ENCODE data around the gene RACK1.
A peak's percentile ranks its signal among the peaks of the same experiment; 100 is the strongest.

The RACK1 gene

GRCh38 chr5:181192337-181193046 is 51.2 kb downstream of the RACK1 start:
- H2AFZ ChIP-seq (ENCODE audit: low read length, unreplicated experiment), result peak overlapping the region; percentile 53
- peaks cover 14% of the 10 kb centered on the region for H3K4me1 ChIP-seq (ENCODE audit: control insufficient read depth, insufficient read depth, low read length, unreplicated experiment)
- peak overlapping the region; percentile 81 for H3K4me3 ChIP-seq (ENCODE audit: low read depth, low read length)
- no peaks in the 10 kb centered on the region; the same call in 1 of the 2 replicates for H3K27me3 ChIP-seq (ENCODE audit: insufficient read depth, low read length)
- H3K27ac ChIP-seq (ENCODE audit: low read depth, low read length), result peak overlapping the region; percentile 51; the same call in 1 of the 2 replicates
- no peaks in the 10 kb centered on the region for H3K36me3 ChIP-seq (ENCODE audit: insufficient read depth, low read length)
- no peaks in the 10 kb centered on the region for H3K79me2 ChIP-seq (ENCODE audit: control insufficient read depth, insufficient read depth, low read length, unreplicated experiment)

GRCh38 chr5:181191526-181192336 is 52.0 kb downstream of the RACK1 start:
- peaks cover 13% of the 10 kb centered on the region for H3K4me1 ChIP-seq (ENCODE audit: control insufficient read depth, insufficient read depth, low read length, unreplicated experiment)
- H2AFZ ChIP-seq (ENCODE audit: low read length, unreplicated experiment), result peak overlapping the region; percentile 54
- peak overlapping the region; percentile 81 for H3K4me3 ChIP-seq (ENCODE audit: low read depth, low read length)
- H3K36me3 ChIP-seq (ENCODE audit: insufficient read depth, low read length), result no peaks in the 10 kb centered on the region
- H3K27me3 ChIP-seq (ENCODE audit: insufficient read depth, low read length), result no peaks in the 10 kb centered on the region; the same call in 1 of the 2 replicates
- H3K27ac ChIP-seq (ENCODE audit: low read depth, low read length), result peak overlapping the region; percentile 51; the same call in 1 of the 2 replicates
- no peaks in the 10 kb centered on the region for H3K79me2 ChIP-seq (ENCODE audit: control insufficient read depth, insufficient read depth, low read length, unreplicated experiment)

- Histone ChIP-seq H3K79me2 (ENCODE audit: control insufficient read depth, insufficient read depth, low read length, unreplicated experiment) (no peaks in the 10 kb centered on the region), H3K4me3 (ENCODE audit: low read depth, low read length) (peak overlapping the region; percentile 81), H3K4me1 (ENCODE audit: control insufficient read depth, insufficient read depth, low read length, unreplicated experiment) (peaks cover 13% of the 10 kb centered on the region), H3K27me3 (ENCODE audit: insufficient read depth, low read length) (no peaks in the 10 kb centered on the region; the same call in 1 of the 2 replicates), H3K27ac (ENCODE audit: low read depth, low read length) (no peak overlapping the region), H3K36me3 (ENCODE audit: insufficient read depth, low read length) (no peaks in the 10 kb centered on the region), H2AFZ (ENCODE audit: low read length, unreplicated experiment) (peak overlapping the region; percentile 54)
These were observed 52.8 kb downstream of the RACK1 start for GRCh38 chr5:181190711-181191525.

- H3K4me1 ChIP-seq (ENCODE audit: control insufficient read depth, insufficient read depth, low read length, unreplicated experiment), result peaks cover 13% of the 10 kb centered on the region
- H3K27ac ChIP-seq (ENCODE audit: low read depth, low read length), result no peak overlapping the region
- H2AFZ ChIP-seq (ENCODE audit: low read length, unreplicated experiment), result peak overlapping the region; percentile 54
- no peaks in the 10 kb centered on the region; the same call in 1 of the 2 replicates for H3K27me3 ChIP-seq (ENCODE audit: insufficient read depth, low read length)
- H3K36me3 ChIP-seq (ENCODE audit: insufficient read depth, low read length), result no peaks in the 10 kb centered on the region
- peak overlapping the region; percentile 81 for H3K4me3 ChIP-seq (ENCODE audit: low read depth, low read length)
- no peaks in the 10 kb centered on the region for H3K79me2 ChIP-seq (ENCODE audit: control insufficient read depth, insufficient read depth, low read length, unreplicated experiment)
These were observed 53.6 kb downstream of the RACK1 start for GRCh38 chr5:181189962-181190710.

DNA sequence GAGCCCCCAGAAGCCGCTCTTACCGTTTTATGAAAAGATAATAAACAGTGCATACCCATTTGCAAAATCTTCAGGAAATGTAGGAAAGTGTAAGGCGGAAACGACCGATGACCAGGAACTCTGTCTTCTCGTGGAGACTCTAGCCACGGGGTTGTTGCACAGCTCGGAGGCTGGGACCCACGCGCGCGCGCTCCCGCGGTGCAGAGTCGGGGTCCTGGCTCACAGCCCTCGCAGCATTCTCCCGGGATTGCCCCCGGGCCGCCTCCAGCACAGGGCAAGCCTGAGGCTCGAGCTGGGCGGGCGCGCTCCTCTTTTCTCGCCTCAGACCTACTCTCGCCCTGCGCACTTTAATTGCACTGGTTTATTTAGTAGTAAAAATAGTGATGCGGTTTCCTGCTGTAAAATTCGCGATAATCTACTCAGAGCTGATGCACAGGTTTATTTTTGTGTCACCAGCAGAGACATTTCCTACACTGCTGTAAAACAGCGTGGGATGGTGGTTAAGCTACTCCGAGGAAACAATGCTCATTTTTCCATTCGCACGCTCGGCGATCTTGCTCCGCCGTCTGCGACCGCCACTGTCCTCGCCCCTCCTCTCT is 54.2 kb downstream of the RACK1 start:
- no peaks in the 10 kb centered on the region for H3K79me2 ChIP-seq (ENCODE audit: control insufficient read depth, insufficient read depth, low read length, unreplicated experiment)
- H3K27me3 ChIP-seq (ENCODE audit: insufficient read depth, low read length), result no peaks in the 10 kb centered on the region; the same call in 1 of the 2 replicates
- peaks cover 13% of the 10 kb centered on the region for H3K4me1 ChIP-seq (ENCODE audit: control insufficient read depth, insufficient read depth, low read length, unreplicated experiment)
- no peaks in the 10 kb centered on the region for H3K36me3 ChIP-seq (ENCODE audit: insufficient read depth, low read length)
- H2AFZ ChIP-seq (ENCODE audit: low read length, unreplicated experiment), result peak overlapping the region; percentile 19
- H3K27ac ChIP-seq (ENCODE audit: low read depth, low read length), result no peak overlapping the region
- H3K4me3 ChIP-seq (ENCODE audit: low read depth, low read length), result peak overlapping the region; percentile 81

DNA sequence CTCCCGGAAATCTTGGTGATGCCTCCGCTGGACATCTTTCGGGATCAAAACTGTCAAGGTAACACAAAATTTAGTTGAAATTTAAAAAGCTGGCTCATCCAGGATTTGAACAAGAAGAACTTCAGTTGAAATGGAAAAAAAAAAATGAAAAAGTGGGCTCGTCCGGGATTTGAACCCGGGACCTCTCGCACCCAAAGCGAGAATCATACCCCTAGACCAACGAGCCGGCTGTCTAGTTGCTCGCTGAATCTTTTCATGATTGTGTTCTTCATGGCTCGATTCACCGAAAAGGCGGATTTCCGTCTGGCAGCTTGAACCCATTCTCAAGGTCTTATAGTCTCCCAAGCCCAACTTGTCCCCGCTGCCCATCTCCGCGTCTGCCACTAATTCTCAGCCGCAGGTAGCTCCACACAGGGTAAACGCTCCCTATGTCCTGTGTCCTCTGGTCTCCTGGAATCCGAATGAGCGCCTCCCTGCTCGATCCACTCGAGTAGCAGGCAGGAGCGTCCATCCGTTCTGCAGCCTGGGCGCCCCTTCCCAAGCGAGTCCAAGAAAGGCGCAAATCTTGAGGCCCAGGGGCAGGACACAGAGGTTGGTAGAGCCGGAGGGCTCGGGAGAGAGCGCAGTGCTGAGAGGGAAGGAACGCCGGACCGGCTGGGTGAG is 54.9 kb downstream of the RACK1 start:
- Histone ChIP-seq H2AFZ (ENCODE audit: low read length, unreplicated experiment) (peak overlapping the region; percentile 89), H3K4me3 (ENCODE audit: low read depth, low read length) (peak overlapping the region; percentile 81), H3K36me3 (ENCODE audit: insufficient read depth, low read length) (no peaks in the 10 kb centered on the region), H3K27me3 (ENCODE audit: insufficient read depth, low read length) (no peaks in the 10 kb centered on the region; the same call in 1 of the 2 replicates), H3K79me2 (ENCODE audit: control insufficient read depth, insufficient read depth, low read length, unreplicated experiment) (no peaks in the 10 kb centered on the region), H3K4me1 (ENCODE audit: control insufficient read depth, insufficient read depth, low read length, unreplicated experiment) (peaks cover 13% of the 10 kb centered on the region), H3K27ac (ENCODE audit: low read depth, low read length) (peak overlapping the region; percentile 69)

DNA sequence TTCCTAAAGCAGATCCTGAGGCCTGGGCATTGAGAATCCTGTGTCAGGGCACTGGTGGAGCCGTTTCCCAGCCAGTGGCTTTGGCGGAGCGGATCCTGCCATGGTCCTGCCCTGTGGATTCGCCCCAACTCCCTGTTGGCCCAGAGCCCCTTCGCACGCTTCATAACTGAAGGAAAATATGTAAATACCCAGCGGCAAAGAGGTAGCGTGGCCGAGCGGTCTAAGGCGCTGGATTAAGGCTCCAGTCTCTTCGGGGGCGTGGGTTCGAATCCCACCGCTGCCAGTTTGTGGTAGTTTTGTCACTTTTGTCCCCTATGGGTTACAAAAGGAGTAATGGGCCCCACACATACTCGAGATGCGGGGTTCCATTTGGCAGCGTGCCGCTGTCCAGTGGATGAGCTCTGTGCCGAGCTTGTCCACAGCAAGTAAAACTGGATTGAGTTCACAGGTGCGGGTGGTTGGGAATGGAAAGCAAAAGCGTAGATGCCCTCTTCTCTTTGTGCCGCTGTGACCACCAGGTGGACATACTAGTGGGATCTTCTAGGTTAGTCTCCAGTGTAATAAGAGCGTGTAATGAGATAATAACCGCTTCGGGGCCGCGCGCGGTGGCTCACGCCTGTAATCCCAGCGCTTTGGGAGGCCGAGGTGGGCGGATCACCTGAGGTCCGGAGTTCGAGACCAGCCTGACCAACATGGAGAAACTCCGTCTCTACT is 56.0 kb downstream of the RACK1 start:
- peaks cover 10% of the 10 kb centered on the region for H3K4me1 ChIP-seq (ENCODE audit: control insufficient read depth, insufficient read depth, low read length, unreplicated experiment)
- no peaks in the 10 kb centered on the region for H3K79me2 ChIP-seq (ENCODE audit: control insufficient read depth, insufficient read depth, low read length, unreplicated experiment)
- H3K27me3 ChIP-seq (ENCODE audit: insufficient read depth, low read length), result no peaks in the 10 kb centered on the region; the same call in 1 of the 2 replicates
- H3K4me3 ChIP-seq (ENCODE audit: low read depth, low read length), result peak overlapping the region; percentile 59
- H2AFZ ChIP-seq (ENCODE audit: low read length, unreplicated experiment), result peak overlapping the region; percentile 2
- peak overlapping the region; percentile 56 for H3K27ac ChIP-seq (ENCODE audit: low read depth, low read length)
- no peaks in the 10 kb centered on the region for H3K36me3 ChIP-seq (ENCODE audit: insufficient read depth, low read length)

GRCh38 chr5:181186986-181187499 is 56.7 kb downstream of the RACK1 start:
- no peaks in the 10 kb centered on the region for H3K79me2 ChIP-seq (ENCODE audit: control insufficient read depth, insufficient read depth, low read length, unreplicated experiment)
- no peaks in the 10 kb centered on the region; the same call in 1 of the 2 replicates for H3K27me3 ChIP-seq (ENCODE audit: insufficient read depth, low read length)
- peak overlapping the region; percentile 2 for H2AFZ ChIP-seq (ENCODE audit: low read length, unreplicated experiment)
- peaks cover 6% of the 10 kb centered on the region for H3K4me1 ChIP-seq (ENCODE audit: control insufficient read depth, insufficient read depth, low read length, unreplicated experiment)
- H3K27ac ChIP-seq (ENCODE audit: low read depth, low read length), result peak overlapping the region; percentile 56
- peak overlapping the region; percentile 53 for H3K4me3 ChIP-seq (ENCODE audit: low read depth, low read length)
- H3K36me3 ChIP-seq (ENCODE audit: insufficient read depth, low read length), result no peaks in the 10 kb centered on the region

Measured in ACC112 (cell line).